CD4-positive, alpha-beta T cell (primary cell): ENCODE data around the gene LGI4. TPM values are rescaled to one million over a fixed set of nuclear protein-coding genes. Genes with fewer than 3 reads are reported as not detected.

Experiments used
- ATAC-seq: fragments of 200-7000 bp; cut with Tn5 transposase; one replicate; pipeline ENCODE4 v1.10.0; 2022; ENCODE audit warnings: mild to moderate bottlenecking; ENCODE audit not compliant: poor library complexity
- CTCF ChIA-PET: fragments of 350-600 bp; sonication (Branson Sonifier 250); formaldehyde crosslinking; loops from one replicate; lab custom pipeline; 2021; ENCODE audit warnings: antibody characterized with exemption, inconsistent platforms; lab: Charles Lee
- POLR2A ChIA-PET: fragments of 350-600 bp; sonication (Branson Sonifier 250); formaldehyde crosslinking; loops from one replicate; lab custom pipeline; 2021; ENCODE audit warnings: antibody characterized with exemption, inconsistent platforms; lab: Charles Lee
- DNase-seq, 14 experiments: peaks; one replicate each; pipeline ENCODE4 v3.0.0-alpha.2; 2013 to 2020; ENCODE audit warnings: mixed read lengths in 2 of 14
- H3K27ac ChIP-seq, 2 donors: one replicate each; pipeline versions ENCODE4 v1.5.1 to v1.7.0; 2013; ENCODE audit warnings: low read length in 2 of 2, low read depth in 1 of 2, mild to moderate bottlenecking in 1 of 2
- H3K27me3 ChIP-seq, 2 experiments: 1 replicate in 1 of 2; 2 replicates in 1 of 2; pipeline versions ENCODE4 v1.6.1 to v1.7.0; 2013; ENCODE audit warnings: low read length in 2 of 2, control low read depth in 1 of 2, mild to moderate bottlenecking in 1 of 2, moderate library complexity in 1 of 2; ENCODE audit not compliant: insufficient read depth in 2 of 2, control insufficient read depth in 1 of 2
- H3K36me3 ChIP-seq: one replicate; pipeline ENCODE4 v1.6.1; 2013; ENCODE audit warnings: low read length, control low read depth; ENCODE audit not compliant: insufficient read depth
- H3K4me1 ChIP-seq: one replicate; pipeline ENCODE4 v1.6.1; 2013; ENCODE audit warnings: low read length, control low read depth; ENCODE audit not compliant: insufficient read depth
- H3K4me3 ChIP-seq: one replicate; pipeline ENCODE4 v1.5.1; 2013; ENCODE audit warnings: mild to moderate bottlenecking, low read length, moderate library complexity
- H3K9me3 ChIP-seq, 2 experiments: 1 replicate in 1 of 2; 2 replicates in 1 of 2; pipeline versions ENCODE4 v1.6.1 to v1.7.0; 2013; ENCODE audit warnings: low read length in 2 of 2, mild to moderate bottlenecking in 2 of 2, control low read depth in 1 of 2, moderate library complexity in 1 of 2; ENCODE audit not compliant: control insufficient read depth in 1 of 2, insufficient read depth in 1 of 2
- H3K27ac Mint-ChIP-seq: one replicate; pipeline ENCODE4 v1.8.0; 2020; ENCODE audit warnings: mixed read lengths
- H3K27me3 Mint-ChIP-seq: one replicate; pipeline ENCODE4 v1.8.0; 2021; ENCODE audit warnings: mixed read lengths
- H3K36me3 Mint-ChIP-seq: one replicate; pipeline ENCODE4 v1.8.0; 2021; ENCODE audit warnings: low read depth, mixed read lengths
- H3K4me1 Mint-ChIP-seq: one replicate; pipeline ENCODE4 v1.8.0; 2021; ENCODE audit warnings: low read depth, mixed read lengths
- H3K4me3 Mint-ChIP-seq: one replicate; pipeline ENCODE4 v1.8.0; 2020; ENCODE audit warnings: mild to moderate bottlenecking, mixed read lengths
- H3K9me3 Mint-ChIP-seq: one replicate; pipeline ENCODE4 v1.8.0; 2020; ENCODE audit warnings: mixed read lengths
- CTCF ChIP-seq: fragments of 200-600 bp; IDR thresholded peaks from one replicate; pipeline ENCODE4 v1.8.0; 2022; ENCODE audit warnings: antibody characterized with exemption, mild to moderate bottlenecking
- intact Hi-C, 2 experiments: fragments of 100-400 bp; cut with DNase I in 1 of 2; cut with micrococcal nuclease in 1 of 2; formaldehyde crosslinking; loops; one replicate each; pipeline versions ENCODE4 v1.15.1 to v1.9.0; 2023 to 2025; cut with DNase I, micrococcal nuclease
- total RNA-seq, 174 experiments: library from RNA in 2 of 174; stranded (reverse) in 2 of 174; gene quantifications; one replicate each; pipeline ENCODE4 v1.2.3 and lab custom pipeline; 2021 to 2026

Gene LGI4
- total RNA-seq, 2 experiments from 2014 or later, result 0.69 to 0.70 TPM

- ChIA-PET POLR2A (interaction anchor here (0.8 to 1.5 kb wide), 3 partner anchors 10 to 20 kb away, joined by 3 to 5 read pairs (median 3); no protein-coding TSS in a partner anchor), CTCF (interaction anchor here (1.5 to 1.9 kb wide), 2 partner anchors 8 to 103 kb away, joined by 3 to 9 read pairs; no protein-coding TSS in a partner anchor)
- TF ChIP-seq CTCF, result no peak
- H3K9me3 ChIP-seq, result peaks cover 9 to 12% of the 10 kb centered on the region in 2 experiments
- H3K4me3 ChIP-seq, result no peak overlapping the region
- H3K27ac ChIP-seq, result no peak overlapping the region
- peaks cover 99% of the 10 kb centered on the region for H3K36me3 ChIP-seq
- Mint-ChIP-seq H3K27me3 (no peaks in the 10 kb centered on the region), H3K36me3 (peaks cover 100% of the 10 kb centered on the region), H3K27ac (peak overlapping the region; percentile 74), H3K4me1 (peaks cover 57% of the 10 kb centered on the region), H3K4me3 (no peak overlapping the region), H3K9me3 (peaks cover 7% of the 10 kb centered on the region)
- no peaks in the 10 kb centered on the region for H3K27me3 ChIP-seq
- DNase-seq, result no peak
- intact Hi-C loops, result no loop called here
- no peak for ATAC-seq
- peaks cover 55% of the 10 kb centered on the region for H3K4me1 ChIP-seq
These were observed 26.5 kb upstream of the LGI4 start for GRCh38 chr19:35161434-35161743.

- H3K4me3 ChIP-seq, result no peak overlapping the region
- H3K36me3 Mint-ChIP-seq, result peaks cover 100% of the 10 kb centered on the region
- H3K27ac Mint-ChIP-seq, result peak overlapping the region; percentile 76
- CTCF ChIA-PET, result no interaction called here
- peaks cover 55% of the 10 kb centered on the region for H3K4me1 ChIP-seq
- POLR2A ChIA-PET, result interaction anchor here (0.8 to 2.1 kb wide), 4 partner anchors 11 to 108 kb away, joined by 3 to 5 read pairs (median 4); partner anchors contain the start of gene USF2
- H3K9me3 ChIP-seq, result peaks cover 3 to 7% of the 10 kb centered on the region in 2 experiments
- H3K9me3 Mint-ChIP-seq, result peaks cover 6% of the 10 kb centered on the region
- H3K27ac ChIP-seq, result no peak overlapping the region
- H3K4me3 Mint-ChIP-seq, result no peak overlapping the region
- H3K27me3 Mint-ChIP-seq, result no peaks in the 10 kb centered on the region
- TF ChIP-seq CTCF, result no peak
- H3K4me1 Mint-ChIP-seq, result peaks cover 58% of the 10 kb centered on the region
- no peak for ATAC-seq
- no peak for DNase-seq
- intact Hi-C loops, result no loop called here
- peaks cover 97% of the 10 kb centered on the region for H3K36me3 ChIP-seq
- no peaks in the 10 kb centered on the region for H3K27me3 ChIP-seq
These were observed 26.0 kb upstream of the LGI4 start for GRCh38 chr19:35160629-35161433.

GRCh38 chr19:35159606-35160005 is 24.7 kb upstream of the LGI4 start:
- TF ChIP-seq CTCF, result no peak
- CTCF ChIA-PET, result interaction anchor here (0.9 to 1.1 kb wide), 2 partner anchors 14 to 52 kb away, joined by 3 to 4 read pairs; no protein-coding TSS in a partner anchor
- H3K4me3 Mint-ChIP-seq, result no peak overlapping the region
- H3K36me3 ChIP-seq, result peaks cover 84% of the 10 kb centered on the region
- H3K9me3 Mint-ChIP-seq, result peaks cover 6% of the 10 kb centered on the region
- no peaks in the 10 kb centered on the region for H3K27me3 Mint-ChIP-seq
- DNase-seq (no peak), ATAC-seq (no peak)
- peaks cover 100% of the 10 kb centered on the region for H3K36me3 Mint-ChIP-seq
- H3K4me3 ChIP-seq, result no peak overlapping the region
- no peak overlapping the region for H3K27ac ChIP-seq
- H3K4me1 ChIP-seq, result peaks cover 62% of the 10 kb centered on the region
- POLR2A ChIA-PET, result interaction anchor here (2.0 to 2.1 kb wide), 2 partner anchors 18 to 110 kb away, joined by 4 to 5 read pairs; partner anchors contain the start of gene USF2
- H3K9me3 ChIP-seq, result no peaks in the 10 kb centered on the region
- intact Hi-C loops, result no loop called here
- H3K27ac Mint-ChIP-seq, result peak overlapping the region; percentile 98
- no peaks in the 10 kb centered on the region for H3K27me3 ChIP-seq
- H3K4me1 Mint-ChIP-seq, result peaks cover 69% of the 10 kb centered on the region
